HG03565 (cell line): ENCODE results near the gene GLRA1.

Experiments used
- ATAC-seq: cut with Tn5 transposase; IDR thresholded peaks from one replicate; pipeline ENCODE4 v1.9.1; 2021; ENCODE audit warnings: mild to moderate bottlenecking, moderate library complexity; ENCODE audit not compliant: unreplicated experiment

GLRA1 gene

DNA sequence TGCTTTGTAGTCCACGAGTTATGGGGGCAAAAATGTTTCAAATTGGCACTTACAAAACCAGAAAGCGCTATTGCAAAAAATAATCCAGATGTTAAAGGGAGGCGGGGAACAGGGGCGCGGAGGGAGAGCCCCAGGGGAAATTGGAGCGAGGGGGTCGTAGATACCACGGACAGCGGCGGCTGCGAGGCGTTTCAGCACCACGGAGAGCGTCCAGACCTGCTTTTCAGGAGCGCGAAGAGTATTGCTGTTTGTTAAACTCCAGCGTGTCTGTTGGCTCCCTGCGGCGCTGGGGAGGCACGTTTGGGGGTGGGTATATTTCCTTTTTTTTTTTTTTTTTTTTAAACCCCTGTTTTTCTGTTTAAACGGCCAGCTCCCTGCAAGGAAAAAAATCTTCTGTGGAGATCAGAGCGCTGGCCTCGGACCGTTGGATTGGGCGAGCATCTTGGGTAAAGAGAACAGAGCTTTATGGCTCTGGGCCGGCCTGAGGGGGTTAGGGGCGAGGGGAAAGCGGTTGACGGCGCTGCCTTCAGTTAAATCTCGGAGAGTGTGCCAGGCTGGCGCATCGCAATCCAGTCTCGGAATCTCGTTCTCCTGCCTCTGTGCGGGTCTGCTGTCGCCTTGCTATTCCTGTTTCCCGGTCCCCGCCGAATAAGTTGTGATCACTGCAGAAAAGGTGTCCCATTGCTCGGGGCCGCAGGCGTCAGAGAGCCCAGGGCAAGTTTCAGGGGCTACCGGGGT is at the start of gene GLRA1:
GLRA1 (minus strand) TSS at position 288 of the 738 bp plus-strand sequence. CDS start 302 bp downstream, outside the sequence.
- no peak for ATAC-seq

- ATAC-seq, result no peak
Measured at GRCh38 chr5:151970885-151971284, 46.2 kb upstream of the GLRA1 start.

DNA sequence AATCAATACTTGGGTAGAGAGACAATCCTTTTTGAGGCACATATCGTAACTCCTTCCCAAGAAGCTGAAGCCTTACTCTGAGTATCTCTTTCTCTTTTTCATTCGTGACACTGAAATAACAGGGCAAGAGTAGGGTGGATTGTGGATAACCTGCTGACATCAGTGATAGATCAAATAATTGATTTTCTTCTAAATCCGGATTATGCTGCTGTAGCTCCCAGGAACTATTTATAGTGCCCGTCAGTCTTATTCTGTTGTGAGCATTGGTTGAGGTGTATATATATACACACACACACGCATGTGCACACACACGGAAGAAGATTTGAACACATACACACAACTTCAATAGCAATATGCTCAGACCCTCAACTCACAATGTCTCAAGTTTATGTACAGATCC is 43.2 kb upstream of the GLRA1 start:
- ATAC-seq, result no peak

GRCh38 chr5:151966046-151966445 is 41.4 kb upstream of the GLRA1 start:
- no peak for ATAC-seq

DNA sequence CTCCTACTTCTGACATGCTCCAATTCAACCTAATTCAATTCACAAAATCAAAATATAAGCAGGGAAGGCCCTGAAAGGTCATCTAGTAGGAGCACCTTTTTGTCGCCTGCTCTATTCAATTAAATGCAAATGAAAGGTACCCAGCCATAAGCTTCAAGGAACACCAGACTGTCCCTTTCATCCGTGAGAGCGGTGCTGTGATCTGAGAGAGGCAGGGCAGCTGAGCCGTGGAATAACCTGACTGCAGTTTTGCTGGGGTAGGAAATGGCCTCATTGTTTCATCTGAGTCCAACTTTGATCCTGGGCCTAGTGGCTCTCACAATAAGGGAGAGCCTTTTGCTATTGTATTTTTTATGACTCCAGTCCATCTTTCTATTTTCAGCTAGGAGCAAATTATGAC is 39.8 kb upstream of the GLRA1 start:
- no peak for ATAC-seq

GRCh38 chr5:151961557-151961956 is 36.9 kb upstream of the GLRA1 start:
- no peak for ATAC-seq

GRCh38 chr5:151958111-151958510 is 33.5 kb upstream of the GLRA1 start:
- ATAC-seq, result no peak

DNA sequence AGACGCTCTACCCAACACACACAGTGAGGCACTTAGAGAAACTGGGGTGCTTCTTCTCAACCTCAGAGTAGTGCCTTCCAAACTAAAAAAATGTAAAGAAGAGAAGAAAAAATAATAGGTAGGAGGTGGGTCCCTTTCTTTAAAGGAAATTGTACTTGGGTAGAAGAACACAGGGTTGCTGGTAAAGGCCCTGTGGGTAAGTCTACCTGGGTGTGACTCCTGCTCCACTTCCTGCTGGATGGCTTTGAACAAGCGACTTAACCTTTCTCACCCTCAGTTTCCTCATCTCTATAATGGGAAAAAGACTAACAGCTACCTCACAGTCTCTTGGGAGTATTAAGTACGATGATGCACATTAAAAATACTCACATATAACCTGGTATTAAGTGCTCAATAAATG is 32.1 kb upstream of the GLRA1 start:
- no peak for ATAC-seq

DNA sequence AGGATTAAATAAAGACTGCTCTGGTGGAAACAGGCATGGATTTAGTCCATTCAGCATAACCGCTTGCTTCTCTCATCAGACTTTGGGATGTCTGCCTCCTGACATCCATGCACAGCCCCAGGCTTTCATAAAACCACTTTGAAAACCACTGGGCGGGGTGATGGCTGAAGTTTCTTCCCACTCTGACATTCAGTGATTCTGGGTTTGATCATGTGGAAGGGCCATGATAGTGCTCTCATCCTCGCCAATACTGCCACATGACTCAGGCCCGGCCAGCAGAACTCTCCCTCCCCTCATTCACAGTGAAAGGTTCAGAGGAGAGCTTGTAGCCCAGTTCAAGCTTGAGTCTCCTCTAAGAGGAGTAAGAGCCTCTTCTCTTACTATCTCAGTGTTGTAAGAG is 29.6 kb upstream of the GLRA1 start:
- no peak for ATAC-seq

- ATAC-seq, result no peak
Measured at GRCh38 chr5:151953833-151954232, 29.2 kb upstream of the GLRA1 start.

GRCh38 chr5:151952238-151952637 is 27.6 kb upstream of the GLRA1 start:
- no peak for ATAC-seq

GRCh38 chr5:151950706-151951105 is 26.1 kb upstream of the GLRA1 start:
- no peak for ATAC-seq

DNA sequence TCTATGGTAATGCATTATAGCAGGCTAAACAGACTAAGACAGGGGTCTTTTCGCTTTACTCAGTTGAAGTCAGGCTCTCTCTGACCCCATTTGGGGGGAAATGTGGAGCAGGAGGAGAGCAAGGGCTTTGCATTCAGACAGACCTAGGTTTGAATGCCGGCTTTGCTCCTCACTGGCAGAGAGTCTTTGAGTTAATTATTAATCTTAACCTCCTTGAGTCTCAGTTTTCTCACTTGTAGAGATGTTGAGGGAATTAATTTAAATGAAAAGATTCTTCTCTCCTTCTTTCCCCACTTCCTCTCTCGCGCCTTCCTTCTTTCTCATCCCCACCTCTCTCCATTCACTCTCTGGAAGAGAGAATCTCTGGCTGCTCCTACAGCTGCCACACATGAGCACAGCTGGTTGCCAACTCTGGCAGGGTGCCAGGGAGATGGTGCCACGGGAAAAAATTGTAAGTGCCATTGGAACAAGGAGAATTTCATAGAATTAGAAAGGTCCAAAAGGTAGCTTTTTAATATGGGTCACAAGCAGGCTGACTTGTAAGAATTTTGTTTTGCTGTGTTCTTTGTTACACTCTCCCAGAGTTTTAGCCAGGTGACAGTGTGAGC is 25.2 kb upstream of the GLRA1 start:
- ATAC-seq, result no peak

DNA sequence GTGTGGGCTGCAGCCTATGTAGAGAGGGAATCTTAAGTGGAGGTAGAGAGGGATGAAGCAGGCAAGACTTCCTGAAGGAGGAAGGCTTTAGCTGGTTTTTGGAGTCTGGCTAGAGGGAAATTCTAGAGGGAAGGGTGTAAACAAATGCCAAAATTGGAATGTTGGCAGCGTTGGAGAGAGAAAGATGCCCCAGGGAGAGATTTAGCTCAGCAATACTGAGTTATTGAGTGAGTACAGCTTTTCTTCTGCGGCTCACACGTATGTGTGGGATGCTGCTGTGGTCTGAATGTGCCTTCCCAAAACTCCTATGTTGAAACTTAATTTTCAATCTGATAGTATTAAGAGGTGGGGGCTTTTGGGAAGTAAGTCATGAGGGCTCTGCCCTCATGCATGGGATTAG is 24.5 kb upstream of the GLRA1 start:
- no peak for ATAC-seq

DNA sequence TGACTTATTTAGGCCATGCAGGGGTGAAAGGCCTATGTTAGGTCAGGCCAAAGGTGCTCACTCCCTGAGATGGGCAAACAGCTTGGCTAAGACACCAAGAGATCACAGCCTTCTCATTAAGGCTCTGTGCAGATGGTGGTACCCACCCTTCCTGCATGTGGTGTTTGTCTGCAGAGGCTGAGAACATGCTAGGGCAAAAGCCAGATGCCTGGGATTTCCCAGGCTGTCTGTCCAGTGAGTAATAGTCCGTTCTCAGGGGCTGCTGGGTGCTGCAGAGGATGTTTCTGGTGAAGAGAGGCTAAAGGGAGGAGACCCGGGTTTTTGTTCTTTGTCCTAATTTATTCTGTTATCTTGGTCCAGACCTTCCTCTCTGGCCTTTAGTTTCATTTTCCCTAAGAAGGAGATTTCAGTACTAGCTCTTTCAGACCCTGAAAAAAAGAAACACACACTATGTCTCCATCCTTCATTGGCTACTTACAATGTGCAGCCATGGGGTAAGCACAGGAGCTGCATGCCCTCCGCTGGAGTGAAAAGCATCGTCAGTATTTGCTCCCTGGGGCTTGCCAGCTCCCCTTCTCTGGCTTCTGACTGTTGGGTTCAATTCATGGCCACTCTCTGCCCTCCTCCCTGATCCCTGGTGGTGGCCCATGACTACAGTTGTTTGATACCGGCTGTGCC is 23.4 kb upstream of the GLRA1 start:
- ATAC-seq, result peak; percentile 50

DNA sequence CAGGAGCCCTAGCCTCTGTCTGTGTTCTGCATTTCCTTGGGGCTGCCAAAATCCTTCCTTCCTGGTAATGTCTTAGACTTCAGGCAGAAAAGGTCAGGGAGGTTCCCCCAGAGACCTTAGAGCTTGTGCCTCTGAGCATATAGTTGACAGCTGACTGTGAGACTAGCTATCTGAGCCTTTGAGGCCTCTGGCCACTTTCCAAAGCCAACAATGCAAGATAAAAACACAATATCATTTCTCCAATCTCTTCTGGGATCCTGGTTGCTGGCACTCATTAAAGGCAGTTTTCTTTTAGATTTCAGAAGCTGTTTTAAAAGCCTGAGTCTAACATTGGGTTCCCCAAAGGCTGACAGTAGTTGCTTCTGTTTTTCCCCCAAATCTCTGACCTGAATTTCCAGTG is 13.2 kb upstream of the GLRA1 start:
- ATAC-seq, result no peak

- no peak for ATAC-seq
Measured at GRCh38 chr5:151935135-151935695, 10.6 kb upstream of the GLRA1 start.

DNA sequence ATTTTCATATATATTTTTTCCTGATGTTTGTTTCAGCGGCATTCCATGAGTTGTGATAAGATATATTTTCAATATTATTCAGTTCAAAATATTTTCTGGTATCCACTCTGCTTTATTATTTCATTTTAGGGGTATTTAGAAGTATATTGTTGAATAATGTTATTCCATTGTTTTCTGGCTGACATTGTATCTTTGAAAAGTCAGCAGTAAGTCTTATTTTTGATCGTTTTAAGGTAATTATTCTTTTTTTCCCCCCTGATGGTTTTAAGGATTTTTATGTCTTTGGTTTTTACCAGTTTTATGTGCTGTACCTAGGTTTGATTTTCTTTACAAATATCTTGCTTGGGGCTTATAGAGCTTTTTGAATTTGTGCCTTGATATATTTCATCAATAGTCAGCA is 6.6 kb upstream of the GLRA1 start:
- ATAC-seq, result no peak

- no peak for ATAC-seq
Measured at GRCh38 chr5:151926188-151926587, 1.5 kb upstream of the GLRA1 start.

GRCh38 chr5:151925340-151925739 is 689 bp upstream of the GLRA1 start:
- ATAC-seq, result no peak

DNA sequence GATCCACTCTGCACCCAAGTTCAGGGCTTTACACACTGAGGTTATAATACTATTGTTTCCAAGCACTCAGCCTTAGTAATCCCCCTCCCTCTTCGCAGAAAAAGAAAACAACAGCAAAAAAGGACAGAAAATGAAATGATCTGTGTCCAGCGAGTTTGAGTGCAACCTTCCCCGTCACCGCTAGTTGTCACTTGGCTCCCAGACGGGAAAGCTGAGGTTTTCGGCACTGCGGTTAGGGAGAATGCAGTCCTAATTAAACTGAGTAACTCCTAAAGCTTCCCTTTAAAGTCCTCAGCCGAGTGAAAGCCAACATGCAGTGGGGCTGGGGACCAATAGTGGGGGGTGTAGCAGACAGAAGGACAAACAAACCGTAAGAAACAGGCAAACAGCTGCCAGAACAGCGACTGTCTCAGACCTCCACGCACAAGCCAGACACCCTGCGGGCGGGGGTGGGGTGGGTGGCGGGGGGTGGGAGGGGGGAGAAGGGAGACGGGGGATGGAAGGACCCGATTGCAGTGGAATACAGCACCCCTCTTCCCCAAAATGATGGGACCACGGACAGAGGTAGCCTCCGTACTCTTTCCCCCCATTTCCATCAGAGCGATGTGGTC is 680 bp downstream of the GLRA1 start:
- no peak for ATAC-seq
